Activated T-cell treated with anti-CD3 and anti-CD28 coated beads for 1 hour (primary cell): ENCODE results near the gene SLC27A2.

Experiments used
- DNase-seq: peaks from one replicate; pipeline ENCODE4 v3.0.0-alpha.2; 2020; ENCODE audit warnings: low read depth

Gene SLC27A2

GRCh38 chr15:50190723-50191122, 8.7 kb downstream of the SLC27A2 start:
- DNase-seq, result no peak

GRCh38 chr15:50192164-50192563, 10.2 kb downstream of the SLC27A2 start:
- no peak for DNase-seq

- no peak for DNase-seq
Measured at GRCh38 chr15:50192926-50193620, 11.1 kb downstream of the SLC27A2 start.

GRCh38 chr15:50202003-50202402, 20.0 kb downstream of the SLC27A2 start:
- no peak for DNase-seq

- DNase-seq, result no peak
Measured at GRCh38 chr15:50206020-50206419, 24.0 kb downstream of the SLC27A2 start.

GRCh38 chr15:50209809-50210208, 27.8 kb downstream of the SLC27A2 start:
- DNase-seq, result no peak

GRCh38 chr15:50210462-50211157, 28.6 kb downstream of the SLC27A2 start:
- no peak for DNase-seq

GRCh38 chr15:50218291-50218690, 36.3 kb downstream of the SLC27A2 start:
- no peak for DNase-seq

GRCh38 chr15:50218691-50219090, 36.7 kb downstream of the SLC27A2 start:
- DNase-seq, result no peak

- no peak for DNase-seq
Measured at GRCh38 chr15:50219820-50220219, 37.8 kb downstream of the SLC27A2 start.

- no peak for DNase-seq
Measured at GRCh38 chr15:50222181-50222580, 40.2 kb downstream of the SLC27A2 start.

- no peak for DNase-seq
Measured at GRCh38 chr15:50224606-50225005, 42.6 kb downstream of the SLC27A2 start.

- DNase-seq, result no peak
Measured at GRCh38 chr15:50225057-50225456, 43.1 kb downstream of the SLC27A2 start.

GRCh38 chr15:50225938-50226337, 43.9 kb downstream of the SLC27A2 start:
- DNase-seq, result no peak

- DNase-seq, result no peak
Measured at GRCh38 chr15:50227076-50227475, 45.1 kb downstream of the SLC27A2 start.

- DNase-seq, result no peak
Measured at GRCh38 chr15:50228866-50229265, 46.9 kb downstream of the SLC27A2 start.

- no peak for DNase-seq
Measured at GRCh38 chr15:50229336-50229735, 47.3 kb downstream of the SLC27A2 start.

- no peak for DNase-seq
Measured at GRCh38 chr15:50231761-50232160, 49.8 kb downstream of the SLC27A2 start.

GRCh38 chr15:50232791-50233190, 50.8 kb downstream of the SLC27A2 start:
- no peak for DNase-seq

- no peak for DNase-seq
Measured at GRCh38 chr15:50233192-50233736, 51.3 kb downstream of the SLC27A2 start.

- no peak for DNase-seq
Measured at GRCh38 chr15:50234764-50235163, 52.8 kb downstream of the SLC27A2 start.

- no peak for DNase-seq
Measured at GRCh38 chr15:50235794-50236193, 53.8 kb downstream of the SLC27A2 start.

GRCh38 chr15:50236433-50236832, 54.4 kb downstream of the SLC27A2 start:
- no peak for DNase-seq
